ENCODE measurements around the gene UXS1.

UXS1 gene

DNA sequence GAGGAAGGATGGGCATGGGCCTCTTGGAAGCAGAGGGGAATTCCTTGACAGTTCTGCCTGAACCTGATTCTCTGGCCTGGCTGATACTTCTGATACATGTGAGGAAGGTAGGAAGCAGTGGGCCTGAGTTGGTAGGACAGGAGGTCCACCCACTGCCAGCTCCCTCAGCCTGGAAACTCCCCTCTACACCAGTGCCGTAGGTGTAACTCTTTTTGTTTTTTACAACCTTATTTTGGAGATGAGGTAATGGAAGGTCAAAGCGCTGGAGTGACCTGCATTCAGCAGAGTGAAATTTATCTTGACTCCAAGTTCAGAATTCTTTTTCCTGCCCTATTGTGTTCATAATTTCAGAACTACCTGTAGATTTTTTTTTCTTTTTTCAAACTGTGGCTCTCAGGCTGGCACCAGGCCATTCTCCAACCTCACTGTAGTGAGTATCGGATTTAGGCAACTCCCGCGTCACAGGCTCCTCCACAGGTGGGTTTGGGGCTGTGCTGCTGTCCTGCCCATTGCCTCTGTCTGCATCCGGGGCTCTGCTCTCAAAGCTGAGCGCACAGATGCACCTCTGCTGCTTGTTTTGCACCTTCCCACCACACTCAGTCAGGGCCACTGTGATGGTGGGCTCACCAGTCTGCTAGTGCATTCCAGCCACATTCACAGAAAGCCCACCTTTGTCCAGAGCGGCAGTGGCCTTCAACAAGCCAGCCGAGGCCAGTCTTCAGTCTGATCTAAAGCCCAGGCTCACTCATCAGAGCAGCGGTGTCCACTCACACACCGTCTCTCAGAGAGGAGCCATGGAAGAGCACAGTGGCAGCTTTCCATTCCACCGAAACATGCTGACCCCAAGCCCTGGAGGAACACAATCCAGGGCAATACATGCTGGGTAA, 87.2 kb downstream of the UXS1 start:
- H3K4me3 ChIP-seq (ENCODE audit: low read depth, low read length), result no peak overlapping the region
- TF ChIP-seq, protein P1, sequence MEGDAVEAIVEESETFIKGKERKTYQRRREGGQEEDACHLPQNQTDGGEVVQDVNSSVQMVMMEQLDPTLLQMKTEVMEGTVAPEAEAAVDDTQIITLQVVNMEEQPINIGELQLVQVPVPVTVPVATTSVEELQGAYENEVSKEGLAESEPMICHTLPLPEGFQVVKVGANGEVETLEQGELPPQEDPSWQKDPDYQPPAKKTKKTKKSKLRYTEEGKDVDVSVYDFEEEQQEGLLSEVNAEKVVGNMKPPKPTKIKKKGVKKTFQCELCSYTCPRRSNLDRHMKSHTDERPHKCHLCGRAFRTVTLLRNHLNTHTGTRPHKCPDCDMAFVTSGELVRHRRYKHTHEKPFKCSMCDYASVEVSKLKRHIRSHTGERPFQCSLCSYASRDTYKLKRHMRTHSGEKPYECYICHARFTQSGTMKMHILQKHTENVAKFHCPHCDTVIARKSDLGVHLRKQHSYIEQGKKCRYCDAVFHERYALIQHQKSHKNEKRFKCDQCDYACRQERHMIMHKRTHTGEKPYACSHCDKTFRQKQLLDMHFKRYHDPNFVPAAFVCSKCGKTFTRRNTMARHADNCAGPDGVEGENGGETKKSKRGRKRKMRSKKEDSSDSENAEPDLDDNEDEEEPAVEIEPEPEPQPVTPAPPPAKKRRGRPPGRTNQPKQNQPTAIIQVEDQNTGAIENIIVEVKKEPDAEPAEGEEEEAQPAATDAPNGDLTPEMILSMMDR (IDR thresholded peaks at IDR 0.05; ENCODE audit: insufficient read depth, low read depth, low read length, missing control alignments), result no peak
- peak; percentile 52 for DNase-seq (ENCODE audit: low read depth)

DNA sequence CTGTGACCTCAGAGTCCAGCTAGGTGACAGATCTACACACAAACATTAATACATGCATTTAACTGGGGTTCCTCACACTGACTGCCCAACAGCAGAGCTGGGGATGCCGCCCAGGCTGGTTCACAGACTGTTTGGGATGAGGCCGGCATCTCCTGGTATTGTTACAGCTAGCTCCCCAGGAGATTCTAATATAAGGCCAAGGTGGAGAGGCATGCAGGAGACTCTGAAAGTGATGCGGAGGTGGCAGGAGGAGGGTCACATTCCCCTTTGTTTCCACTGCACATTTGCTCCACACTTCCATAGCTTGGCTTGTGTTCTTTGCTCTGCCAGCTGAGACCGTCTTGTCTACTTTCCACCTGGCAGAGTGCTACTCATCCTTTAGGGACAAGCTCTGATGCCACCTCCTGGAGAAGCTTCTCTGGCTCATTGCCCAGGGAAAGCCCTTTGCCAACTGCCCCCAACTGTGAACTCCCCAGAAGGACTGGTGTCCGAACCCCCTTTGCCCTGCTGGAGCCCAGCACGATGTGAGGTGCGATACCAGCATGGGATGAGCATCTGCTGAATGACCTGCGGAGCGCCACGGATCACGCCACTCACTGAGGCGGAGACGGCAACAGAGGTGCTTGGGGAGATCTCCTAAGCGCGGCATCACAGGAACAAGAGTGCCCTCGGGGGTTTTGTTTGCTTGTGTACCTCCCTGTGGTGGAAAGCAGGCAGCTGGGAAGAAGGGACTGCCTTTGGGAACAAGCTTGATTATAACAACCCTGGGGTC, 88.8 kb downstream of the UXS1 start:
- TF ChIP-seq, protein P1 (IDR thresholded peaks at IDR 0.05; ENCODE audit: insufficient read depth, low read depth, low read length, missing control alignments), result no peak
- H3K4me3 ChIP-seq (ENCODE audit: low read depth, low read length), result no peak overlapping the region
- DNase-seq (ENCODE audit: low read depth), result no peak

- TF ChIP-seq, protein P1 (IDR thresholded peaks at IDR 0.05; ENCODE audit: insufficient read depth, low read depth, low read length, missing control alignments), result peak; percentile 89
- no peak overlapping the region for H3K4me3 ChIP-seq (ENCODE audit: low read depth, low read length)
- peak; percentile 77 for DNase-seq (ENCODE audit: low read depth)
Measured at GRCh38 chr2:106104332-106105062, 89.6 kb downstream of the UXS1 start.

DNA sequence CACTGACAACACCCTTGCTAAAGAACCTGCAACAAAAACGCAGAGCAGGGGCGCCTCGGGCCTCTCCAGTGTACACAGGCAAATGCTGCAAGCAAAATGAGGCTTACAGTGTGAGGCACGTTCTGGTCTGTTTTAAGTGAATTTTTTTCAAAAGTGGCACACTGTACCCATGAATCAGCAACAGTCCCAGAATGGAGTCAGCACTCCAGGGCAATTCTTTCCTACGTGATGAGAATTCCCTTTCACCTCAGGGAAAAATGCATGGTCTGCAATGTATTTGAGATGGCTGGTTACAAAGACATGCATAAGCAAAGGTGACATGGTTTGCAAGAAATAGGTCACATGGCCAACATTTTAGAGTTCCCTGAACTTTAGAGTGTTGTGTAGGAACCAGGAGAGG, 94.4 kb downstream of the UXS1 start:
- TF ChIP-seq, protein P1 (IDR thresholded peaks at IDR 0.05; ENCODE audit: insufficient read depth, low read depth, low read length, missing control alignments), result no peak
- DNase-seq (ENCODE audit: low read depth), result no peak
- H3K4me3 ChIP-seq (ENCODE audit: low read depth, low read length), result no peak overlapping the region

DNA sequence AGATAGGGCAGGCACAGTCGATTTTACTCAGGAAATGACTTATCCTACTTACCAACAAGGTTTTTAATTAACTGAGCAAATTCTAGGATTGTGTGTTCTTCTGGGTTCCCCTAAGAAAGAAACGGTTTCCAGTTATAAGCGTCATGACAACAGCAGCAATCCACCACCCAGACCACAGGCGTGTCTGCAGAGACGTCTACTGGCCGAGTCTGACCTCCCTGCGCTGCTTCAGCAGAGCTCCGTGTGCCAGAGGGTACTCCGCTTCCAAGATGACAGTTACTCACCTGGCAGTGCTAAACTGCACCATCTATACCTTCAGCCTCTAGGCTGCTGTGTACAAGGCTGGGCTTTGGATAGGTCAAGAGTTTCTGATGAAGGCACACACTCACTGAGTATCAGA, 95.4 kb downstream of the UXS1 start:
- no peak for DNase-seq (ENCODE audit: low read depth)
- H3K4me3 ChIP-seq (ENCODE audit: low read depth, low read length), result no peak overlapping the region
- TF ChIP-seq, protein P1 (IDR thresholded peaks at IDR 0.05; ENCODE audit: insufficient read depth, low read depth, low read length, missing control alignments), result no peak

DNA sequence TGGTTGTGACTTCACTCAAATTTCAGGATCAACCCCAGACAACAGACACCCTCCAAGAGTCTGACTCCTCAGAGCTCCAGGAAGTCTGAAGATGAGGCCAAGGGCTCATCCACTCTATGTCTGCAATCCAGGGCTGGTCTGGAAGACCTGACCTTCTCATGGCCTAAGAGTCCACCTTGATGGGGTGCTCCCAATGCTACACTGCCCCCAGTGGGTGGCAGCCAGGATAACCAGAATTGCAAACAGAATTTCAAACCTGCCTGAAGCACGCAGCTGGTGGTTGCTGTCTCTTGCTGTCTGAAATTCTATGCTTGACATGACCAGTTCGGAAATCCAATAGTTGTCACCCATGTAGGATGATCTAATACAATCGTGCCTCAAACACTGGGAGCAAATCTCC, 96.0 kb downstream of the UXS1 start:
- no peak for DNase-seq (ENCODE audit: low read depth)
- no peak overlapping the region for H3K4me3 ChIP-seq (ENCODE audit: low read depth, low read length)
- TF ChIP-seq, protein P1 (IDR thresholded peaks at IDR 0.05; ENCODE audit: insufficient read depth, low read depth, low read length, missing control alignments), result peak; percentile 30
